GM19467 (cell line): Measurements from ENCODE around the gene PLEKHH2.
"Not testable (repeated sequence)": the region's sequence is repeated elsewhere in the genome, so short reads cannot be mapped to it uniquely, and the experiment has no call there.

Source experiments
- ATAC-seq: cut with Tn5 transposase; IDR thresholded peaks from one replicate; pipeline ENCODE4 v1.9.1; 2021; ENCODE audit warnings: mild to moderate bottlenecking, moderate library complexity; ENCODE audit not compliant: unreplicated experiment

PLEKHH2 gene

DNA sequence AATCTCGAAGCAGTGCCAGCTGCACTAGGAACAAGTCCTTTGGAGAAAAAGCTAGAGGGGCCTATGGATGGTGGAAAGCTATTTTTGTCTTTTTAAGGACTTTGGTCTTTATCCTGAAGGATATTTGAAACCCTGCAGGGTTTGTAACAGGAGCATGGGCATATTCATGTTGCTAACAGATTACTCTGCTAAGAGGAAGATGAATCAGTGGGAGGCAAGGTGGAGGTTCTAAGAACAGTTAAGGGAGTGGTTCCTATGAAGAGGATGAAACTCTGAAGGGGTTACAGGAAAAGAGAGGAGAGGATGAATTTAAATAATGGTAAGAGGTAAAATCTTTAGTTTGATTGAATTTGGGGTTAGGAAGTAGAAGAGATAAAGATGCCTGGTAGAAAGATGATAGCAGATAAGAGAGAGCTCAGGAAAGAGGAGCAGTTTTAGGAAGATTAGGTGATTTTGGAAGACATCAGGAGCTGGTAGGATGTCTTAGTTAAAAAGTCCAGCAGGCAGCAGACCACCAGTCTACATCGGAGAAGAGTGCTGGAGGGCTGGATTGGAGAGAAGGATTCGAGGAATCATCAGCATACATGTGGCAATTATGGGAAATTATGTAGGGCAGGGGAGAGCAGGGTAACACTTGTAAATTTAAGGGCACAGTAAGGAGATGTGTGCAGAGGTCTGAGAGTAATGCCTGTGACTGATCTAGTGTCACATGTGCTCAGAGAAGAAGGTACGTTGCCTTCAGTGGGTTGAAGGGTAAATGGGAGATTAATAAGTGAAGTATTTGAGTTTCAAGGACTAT lies 78.4 kb downstream of the PLEKHH2 start:
- ATAC-seq: no peak

DNA sequence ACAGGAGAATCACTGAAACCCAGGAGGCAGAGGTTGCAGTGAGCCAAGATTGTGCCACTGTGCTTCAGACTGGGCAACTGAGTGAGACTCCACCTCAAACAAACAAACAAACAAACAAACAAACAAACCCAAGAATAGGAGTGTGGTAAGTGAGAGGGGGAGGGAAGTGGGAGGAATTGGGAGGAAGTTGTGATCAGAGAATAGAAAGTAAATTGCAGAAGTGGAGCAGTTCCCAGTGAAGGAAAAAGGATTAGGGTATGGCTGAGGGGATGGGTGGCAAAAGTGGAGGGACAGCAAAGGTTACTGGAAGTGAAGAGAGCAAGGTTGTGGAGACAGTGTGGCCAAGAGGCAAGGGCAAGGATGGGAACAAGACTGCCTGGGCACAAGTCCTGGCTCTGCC lies 80.3 kb downstream of the PLEKHH2 start:
- ATAC-seq: no peak

DNA sequence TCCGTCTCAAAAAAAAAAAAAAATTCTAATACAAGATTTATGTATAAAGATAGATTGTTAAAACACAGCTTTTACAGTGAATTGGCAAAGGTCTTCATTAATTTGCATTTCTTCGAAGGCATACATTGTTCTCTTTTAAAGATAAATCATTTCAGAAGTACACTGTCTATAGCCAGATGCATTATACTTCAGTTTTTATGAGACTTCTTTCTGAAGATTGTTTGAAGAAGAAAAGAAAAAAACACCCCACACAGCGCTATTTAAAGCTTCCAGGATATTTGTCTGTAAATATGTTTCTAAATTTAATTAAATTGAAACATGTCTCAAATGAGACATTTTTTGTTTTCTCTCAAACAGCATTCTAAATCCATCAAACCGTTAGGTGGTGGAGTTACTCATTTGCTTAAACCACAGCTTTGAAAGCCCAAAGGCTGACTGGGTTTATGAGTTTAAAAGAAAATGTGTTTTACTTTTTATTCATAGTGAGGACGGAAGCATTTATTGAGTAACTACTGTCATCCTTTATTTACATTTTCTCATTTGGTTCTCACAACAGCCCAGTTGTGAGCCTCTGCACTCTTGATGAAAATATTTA lies 81.6 kb downstream of the PLEKHH2 start:
- ATAC-seq: no peak

DNA sequence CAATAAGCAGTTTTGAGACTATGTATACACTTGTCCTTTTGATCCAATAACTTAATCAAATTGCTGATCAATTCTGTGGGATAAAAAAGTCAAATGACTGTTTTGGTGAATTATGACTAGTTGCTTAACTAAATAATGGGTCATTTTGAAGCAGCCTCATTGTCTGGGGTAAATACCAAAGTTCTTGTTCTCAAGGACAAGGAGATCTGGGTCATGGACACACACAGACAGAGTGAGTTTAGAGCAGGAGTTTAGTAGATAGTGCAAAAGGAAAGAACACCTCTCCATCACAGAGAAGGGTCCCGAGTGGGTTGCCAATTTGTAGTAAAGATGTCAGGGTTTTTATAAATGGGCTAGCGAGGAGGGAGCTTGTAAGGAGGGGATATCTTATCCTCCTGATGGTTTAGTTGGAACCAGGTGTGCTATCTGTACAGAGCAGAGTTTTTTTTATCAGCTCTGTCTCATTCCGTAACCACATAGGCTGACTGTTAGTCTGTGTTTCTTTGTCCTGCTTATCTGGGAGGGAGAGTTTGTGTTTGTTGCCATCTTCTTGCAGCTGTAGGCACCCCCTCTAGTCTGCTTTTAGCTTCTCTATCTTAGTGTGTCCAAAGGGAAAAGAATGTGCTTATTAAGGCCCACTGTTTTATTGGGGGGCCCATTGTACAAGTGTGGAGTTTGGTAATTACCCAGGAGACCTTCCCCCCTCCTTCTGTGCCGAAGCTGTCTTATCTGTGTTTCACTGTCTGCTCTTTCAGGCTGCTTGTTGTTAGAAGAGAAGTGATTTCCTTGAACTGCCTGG lies 87.9 kb downstream of the PLEKHH2 start:
- no peak for ATAC-seq

DNA sequence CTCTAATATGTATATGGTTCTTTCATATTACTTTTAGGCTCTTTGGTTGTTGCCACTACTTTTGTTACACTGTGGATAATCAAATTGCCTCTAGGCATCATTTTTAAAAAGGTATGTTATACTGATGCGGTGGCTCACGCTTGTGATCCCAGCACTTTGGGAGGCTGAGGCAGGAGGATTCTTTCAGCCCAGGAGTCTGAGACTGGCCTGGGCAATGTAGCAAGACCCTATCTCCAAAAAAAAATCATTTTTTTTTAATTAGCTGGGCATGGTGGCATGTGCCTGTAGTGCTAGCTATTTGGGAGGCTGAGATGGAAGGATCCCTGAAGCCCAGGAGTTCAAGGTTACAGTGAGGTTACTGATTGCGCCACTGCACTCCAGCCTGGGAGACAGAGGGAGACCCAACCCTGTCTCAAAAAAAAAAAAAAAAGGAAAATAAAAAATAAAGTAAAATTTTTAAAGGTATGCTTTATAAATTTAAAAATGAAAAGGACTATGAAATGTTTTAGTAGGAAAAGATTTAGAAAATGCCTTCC lies 88.7 kb downstream of the PLEKHH2 start:
- no peak for ATAC-seq

DNA sequence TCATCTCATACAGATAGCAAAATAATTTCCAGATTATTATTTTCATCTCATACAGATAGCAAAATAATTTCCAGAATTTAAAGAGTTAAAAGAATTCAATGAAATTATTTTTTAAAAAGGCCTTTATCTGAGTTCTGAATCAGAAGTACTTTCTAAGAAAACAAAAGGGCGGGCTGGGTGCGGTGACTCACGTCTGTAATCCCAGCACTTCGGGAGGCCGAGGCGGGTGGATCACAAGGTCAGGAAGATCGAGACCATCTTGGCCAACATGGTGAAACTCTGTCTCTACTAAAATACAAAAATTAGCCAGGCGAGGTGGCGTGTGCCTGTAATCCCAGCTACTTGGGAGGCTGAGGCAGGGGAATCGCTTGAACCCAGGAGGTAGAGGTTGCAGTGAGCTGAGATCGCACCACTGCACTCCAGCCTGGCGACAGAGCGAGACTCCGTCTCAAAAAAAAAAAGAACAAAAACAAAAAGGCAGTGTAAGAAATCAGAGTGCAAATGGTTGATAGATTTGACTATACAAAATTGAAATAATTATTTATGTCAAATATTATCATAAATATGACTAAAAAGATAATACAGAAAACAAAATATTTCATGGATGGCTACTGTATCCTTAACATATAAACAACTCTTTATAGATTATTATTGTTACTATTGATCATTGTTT lies 90.0 kb downstream of the PLEKHH2 start:
- not testable (repeated sequence) for ATAC-seq

DNA sequence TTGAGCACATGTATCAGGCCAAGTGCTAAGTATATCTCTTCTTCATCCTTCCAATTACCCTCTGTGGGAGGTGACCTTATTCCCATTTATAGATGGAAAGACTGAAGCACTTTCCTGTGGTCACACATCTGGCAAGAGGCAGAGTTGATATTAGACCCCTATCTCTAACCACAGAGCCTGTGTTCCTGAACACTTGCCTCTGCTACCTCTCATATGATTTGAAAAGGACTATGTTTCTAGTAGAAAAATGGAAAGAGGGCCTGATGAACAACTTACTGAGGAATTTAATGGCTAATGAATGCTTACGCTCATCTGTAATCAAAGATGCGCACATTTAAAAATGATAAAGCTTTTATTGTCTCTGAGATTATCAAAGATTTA lies 90.6 kb downstream of the PLEKHH2 start:
- no peak for ATAC-seq

DNA sequence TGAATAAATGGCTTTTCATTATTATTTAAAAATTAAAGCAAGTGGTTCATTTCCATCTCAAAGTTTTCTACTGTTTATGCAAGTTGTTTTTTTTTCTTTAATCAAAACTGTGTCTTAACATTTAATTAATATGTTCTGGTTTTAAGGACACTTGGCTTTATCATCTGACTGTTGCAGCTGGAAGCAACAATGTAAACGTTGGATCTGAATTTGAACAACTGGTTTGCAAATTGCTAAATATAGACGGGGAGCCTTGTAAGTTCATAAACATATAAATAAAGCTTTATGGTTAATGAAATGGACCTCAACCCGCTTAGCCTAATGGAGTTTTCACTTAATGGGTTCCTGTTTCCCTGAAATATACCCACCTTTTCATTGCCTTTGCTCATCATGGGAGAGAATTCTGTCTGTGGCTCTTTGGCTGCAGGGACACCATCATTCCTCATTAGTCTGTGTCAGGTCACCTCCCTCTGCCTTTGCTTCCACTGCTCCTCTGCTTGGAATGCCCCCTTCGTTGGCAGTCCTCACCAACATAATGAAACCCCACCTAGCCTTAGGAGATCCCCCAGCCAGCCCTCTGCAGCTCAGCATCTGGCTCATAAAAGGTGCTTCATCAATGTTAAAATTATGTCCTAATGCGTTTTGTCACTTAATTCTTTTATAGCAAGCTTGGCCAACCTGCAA lies 92.6 kb downstream of the PLEKHH2 start:
- no peak for ATAC-seq

DNA sequence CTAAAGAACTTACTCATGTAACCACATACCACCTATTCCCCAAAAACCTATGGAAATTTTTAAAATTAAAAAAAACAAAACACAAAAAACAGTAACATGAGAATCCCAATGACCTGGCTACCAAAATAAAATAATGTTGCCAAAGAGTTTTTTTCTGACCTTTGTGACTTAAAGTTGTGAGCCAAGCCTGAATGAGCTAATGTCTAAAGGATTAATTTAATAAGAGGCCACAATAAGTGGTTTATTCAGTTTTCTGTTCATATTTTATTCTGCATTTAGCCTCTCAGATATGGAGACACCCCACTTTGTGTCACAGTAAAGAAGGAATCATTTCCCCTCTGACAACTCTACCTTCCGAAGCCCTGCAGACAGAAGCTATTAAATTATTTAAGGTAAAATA lies 94.2 kb downstream of the PLEKHH2 start:
- no peak for ATAC-seq

DNA sequence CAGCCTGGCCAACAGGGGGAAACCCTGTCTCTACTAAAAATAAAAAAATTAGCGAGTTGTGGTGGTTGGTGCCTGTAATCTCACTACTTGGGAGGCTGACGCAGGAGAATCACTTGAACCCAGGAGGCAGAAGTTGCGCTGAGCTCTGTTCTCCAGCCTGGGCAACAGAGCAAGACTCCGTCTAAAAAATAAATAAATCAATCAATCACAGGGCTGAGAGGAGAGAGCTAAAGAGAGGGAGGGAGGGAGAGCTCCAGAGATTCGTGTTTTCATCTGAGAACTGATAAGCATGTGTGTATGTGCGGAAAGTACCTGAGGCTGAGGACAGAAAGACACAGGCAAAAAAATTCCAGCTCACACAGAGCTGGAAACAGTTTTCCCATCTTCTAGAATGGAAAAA lies 99.6 kb downstream of the PLEKHH2 start:
- ATAC-seq: no peak

DNA sequence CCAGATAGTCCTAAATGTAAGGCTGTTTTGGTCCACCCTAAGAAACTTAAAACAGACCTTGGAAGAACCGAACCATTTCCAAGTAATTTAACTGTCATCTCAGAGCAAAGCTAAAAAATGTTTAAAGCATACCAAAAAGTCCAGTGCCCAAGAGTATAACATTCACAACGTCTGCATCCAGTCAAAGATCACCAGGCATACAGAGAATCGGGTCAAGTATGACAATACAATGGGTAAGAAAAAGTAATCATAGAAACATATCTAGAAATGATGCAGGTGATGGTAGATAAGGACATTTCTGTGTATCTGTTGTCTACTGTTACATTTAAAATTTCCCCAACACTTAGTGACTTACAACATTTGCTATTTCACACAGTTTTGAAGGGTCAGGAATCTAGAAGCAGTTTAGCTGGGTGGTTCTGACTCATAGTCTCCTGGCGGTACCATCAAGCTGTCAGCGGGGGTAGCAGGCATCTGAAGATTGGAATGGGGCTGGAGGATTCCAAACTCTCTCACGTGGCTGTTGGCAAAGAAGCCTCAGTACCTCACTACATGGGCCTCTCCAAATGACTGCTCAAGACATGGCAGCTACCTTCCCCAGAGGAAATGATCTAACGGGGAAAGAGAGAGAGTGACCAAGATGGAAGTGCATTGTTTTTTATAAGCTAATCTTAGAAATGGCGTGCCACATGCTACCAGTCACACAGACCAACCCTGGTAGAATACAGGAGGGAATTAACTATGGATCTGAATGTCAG lies 100.2 kb downstream of the PLEKHH2 start:
- no peak for ATAC-seq

DNA sequence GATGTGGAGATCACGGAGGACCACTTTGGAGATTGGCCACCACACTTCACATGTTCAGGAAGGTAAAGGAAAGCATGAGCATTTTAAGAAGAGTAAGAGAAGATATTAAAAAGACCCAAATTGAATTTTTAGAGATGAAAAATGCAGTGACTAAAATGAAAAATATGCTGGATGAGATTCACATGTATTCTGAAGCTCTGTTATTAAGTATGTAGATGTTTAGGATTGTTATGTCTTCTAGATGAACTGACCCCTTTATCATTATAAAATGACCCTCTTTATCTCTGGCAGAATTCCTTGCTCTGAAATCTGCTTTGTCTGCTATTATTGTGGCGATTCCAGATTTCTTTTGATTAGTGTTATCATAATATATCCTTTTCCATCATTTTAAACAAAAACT lies 100.8 kb downstream of the PLEKHH2 start:
- ATAC-seq: no peak

DNA sequence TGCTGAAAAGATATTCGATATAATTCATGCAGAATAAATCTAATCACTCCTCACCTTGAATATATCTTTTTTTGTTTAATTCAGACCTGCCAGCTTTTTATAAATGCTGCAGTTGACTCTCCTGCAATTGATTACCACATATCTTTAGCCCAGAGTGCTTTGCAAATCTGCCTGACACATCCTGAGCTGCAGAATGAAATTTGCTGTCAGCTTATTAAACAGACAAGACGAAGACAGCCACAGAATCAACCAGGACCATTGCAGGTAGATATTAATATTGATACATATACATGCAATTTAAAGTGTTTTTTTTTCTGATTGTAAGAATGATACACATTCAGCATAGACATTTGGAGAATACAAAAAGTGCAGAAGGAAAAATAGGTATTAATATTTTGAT lies 101.2 kb downstream of the PLEKHH2 start:
- no peak for ATAC-seq

DNA sequence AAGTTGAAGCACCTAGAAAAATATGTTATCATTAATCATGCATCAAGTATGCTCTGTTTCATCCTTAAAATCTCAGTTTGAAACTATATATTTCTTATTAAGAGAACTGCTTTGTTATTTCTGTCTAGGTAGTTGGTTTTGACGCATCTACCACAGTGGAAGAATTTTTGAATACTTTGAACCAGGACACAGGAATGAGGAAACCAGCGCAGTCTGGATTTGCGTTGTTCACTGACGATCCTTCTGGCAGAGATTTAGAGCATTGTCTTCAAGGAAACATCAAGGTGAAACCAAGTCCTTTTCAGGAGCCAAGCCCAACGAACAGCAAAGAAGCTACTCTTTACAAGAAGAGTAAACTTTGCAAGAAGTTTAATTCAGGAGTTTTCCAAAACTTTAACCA lies 106.6 kb downstream of the PLEKHH2 start:
- ATAC-seq: no peak

DNA sequence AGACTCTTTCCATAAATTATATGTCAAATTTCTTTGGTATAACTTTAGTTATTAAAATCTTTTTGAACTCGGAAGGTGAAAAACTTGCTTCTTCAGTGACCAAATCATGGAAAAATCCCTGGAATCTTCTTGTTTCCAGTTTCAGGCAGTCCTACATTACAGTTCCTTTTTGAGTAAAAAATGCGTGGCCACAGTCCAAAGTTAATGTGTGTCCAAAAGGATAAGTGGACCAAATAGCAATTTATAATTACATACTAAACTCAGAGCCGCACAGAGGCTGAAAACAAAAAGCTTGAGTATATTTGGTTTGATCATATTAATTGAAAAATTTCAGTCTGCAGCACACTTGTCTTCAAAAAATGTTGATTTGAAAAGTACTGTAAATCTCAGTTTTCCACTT lies 108.4 kb downstream of the PLEKHH2 start:
- ATAC-seq: no peak

DNA sequence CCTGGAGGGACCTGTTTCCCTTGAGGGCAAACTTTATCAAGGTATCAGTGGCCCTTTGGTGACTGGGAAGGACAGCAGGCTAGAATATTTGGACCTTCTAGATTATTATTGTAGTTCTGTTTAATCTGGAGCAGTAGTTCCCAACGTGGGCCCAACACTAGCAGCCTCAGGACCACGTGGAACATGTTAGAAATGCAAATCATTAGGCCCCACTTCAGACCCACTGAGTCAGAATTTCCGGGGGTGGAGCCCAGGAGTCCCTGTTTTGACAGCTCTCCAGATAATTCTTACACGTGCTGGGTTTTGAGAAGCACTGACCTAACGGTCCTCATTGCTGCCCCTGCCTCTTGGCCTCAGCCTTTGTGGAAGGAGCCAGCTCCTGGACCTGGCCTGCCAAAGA lies 111.3 kb downstream of the PLEKHH2 start:
- ATAC-seq: no peak

DNA sequence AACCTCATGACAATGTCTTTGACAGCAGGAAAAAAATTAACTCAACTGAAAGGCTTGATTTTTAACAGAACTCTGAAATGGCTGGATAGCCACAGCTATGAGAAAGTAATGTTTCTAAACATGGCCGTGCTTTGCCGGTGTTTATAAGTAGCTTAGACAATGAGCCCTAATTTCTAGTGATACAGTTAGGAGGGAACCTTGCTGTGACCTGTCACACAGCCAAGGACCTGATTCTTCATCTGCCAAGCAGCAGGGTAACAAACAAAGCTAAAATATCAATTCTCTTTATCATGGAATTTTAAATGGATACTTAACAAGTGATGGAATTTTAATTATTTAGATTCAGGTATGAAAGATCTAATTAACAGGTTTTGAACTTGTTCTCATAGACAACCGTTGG lies 112.5 kb downstream of the PLEKHH2 start:
- ATAC-seq: no peak

DNA sequence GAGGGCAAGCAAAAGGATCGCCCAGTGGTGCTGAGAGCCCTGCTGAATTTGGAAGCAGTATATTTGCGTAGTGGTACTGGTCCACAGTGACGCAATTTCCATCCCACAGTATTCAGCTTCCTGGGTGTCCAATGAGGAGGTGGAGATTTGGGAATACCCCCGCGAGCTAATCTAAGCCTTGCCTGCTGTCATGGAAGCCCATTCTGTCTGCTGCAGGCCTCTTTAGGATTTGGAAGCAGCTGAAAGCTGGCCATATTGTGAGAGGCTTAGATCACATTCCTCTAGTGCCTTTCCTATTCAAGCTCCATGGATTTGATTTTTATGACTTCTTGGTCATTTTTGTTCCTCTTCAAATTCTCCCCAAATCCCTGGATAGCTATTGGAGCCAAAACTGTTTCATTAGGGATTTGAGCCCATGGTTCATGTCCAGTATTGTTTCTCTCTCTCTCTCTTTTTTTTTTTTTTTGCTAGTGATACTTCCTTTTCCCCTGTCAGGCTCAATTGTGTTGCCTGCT lies 114.5 kb downstream of the PLEKHH2 start:
- no peak for ATAC-seq

DNA sequence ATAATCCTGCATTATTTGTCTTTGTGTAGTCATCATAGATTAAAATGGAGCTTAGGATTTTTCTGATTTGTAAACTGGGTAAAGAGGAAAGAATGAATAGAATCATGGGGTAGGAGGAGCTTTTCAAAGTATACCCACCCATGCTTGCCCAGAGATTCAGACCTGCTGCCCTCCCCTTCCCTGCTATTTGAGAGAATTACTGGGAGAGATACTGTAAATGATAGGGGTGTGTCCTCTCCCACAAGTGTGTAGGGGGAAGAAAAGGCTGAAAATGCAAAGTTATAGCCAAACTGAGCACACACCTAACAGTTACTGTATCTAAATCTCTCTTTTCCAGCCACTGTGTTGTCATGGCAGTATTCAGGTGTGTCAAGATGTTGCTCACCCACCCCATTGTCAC lies 115.2 kb downstream of the PLEKHH2 start:
- ATAC-seq: no peak

DNA sequence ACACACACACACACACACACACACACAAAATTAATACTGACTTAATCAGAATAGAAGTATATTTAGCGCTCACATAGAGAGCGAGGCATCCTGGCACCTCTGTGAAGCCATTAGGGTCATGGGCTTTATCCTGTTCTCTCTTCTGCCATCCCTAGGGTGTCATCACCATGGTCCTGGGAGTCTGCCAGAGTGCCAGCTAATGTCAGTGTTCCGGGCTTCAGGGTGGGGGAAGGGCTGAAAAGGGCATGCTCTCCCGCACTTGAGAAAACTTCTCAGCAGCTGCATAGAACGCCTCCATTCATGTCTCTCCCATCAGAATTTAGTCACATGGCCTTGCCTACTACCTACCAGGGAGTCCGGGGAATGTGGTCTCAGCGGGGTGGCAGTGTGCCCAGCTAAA lies 117.1 kb downstream of the PLEKHH2 start:
- ATAC-seq: no peak
